ENCODE measurements around the gene ACAA1. TPM values are rescaled to one million over a fixed set of nuclear protein-coding genes. Genes with fewer than 3 reads are reported as not detected.

ACAA1 gene
- total and polyA plus RNA-seq, 2 of the 4 experiments (the other 2 are of a cell fraction), result 30.8 to 62.4 TPM

DNA sequence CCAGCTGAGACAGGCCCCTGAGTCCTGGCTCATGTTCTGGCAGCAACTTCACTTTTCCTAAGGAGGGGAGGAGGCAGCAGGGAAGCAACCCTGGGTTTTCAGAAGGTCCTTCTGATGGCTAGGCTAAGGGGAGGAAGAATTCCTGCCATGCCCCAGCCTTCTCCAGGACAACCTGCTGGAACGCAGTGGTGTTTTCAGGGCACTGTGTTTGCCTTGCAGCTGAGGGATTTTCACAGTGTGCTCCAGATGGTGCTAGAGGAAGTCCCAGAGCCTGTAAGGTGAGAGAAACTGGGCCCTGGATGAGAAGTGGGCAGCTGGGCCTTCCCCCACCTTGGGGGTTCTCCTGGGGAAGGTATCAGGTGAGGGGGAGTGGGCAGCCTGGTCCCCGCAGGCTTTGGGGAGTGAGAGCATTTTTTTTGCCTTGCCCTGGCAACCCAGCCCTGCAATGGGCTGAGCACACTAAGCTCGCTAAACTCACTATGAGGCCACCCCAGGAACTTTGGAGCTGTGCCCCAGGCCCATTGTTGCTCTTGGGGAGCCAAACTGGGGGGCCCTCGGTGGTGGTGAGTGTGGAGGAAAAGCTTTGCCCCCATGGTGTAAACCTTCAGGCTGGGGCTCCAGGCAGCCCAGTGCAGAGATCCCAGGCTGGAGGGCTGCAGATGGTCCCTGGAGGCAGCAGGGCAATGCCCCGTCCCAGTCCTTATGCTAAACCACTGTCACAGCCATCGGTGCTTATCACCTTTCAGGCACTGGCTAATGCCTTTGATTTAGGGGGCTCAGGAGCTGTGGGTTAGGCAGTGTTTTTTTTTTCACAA lies 41.1 kb downstream of the ACAA1 start:
- no TSS peak for BruUV-seq (replicated peaks)
- no peak overlapping the region for H3K27ac ChIP-seq (ENCODE audit: insufficient read depth, low read length)
- no peak overlapping the region for H2BK15ac ChIP-seq (ENCODE audit: low read depth, low read length)
- H3K4me1 ChIP-seq (ENCODE audit: control insufficient read depth, insufficient read depth, low read length), result no peaks in the 10 kb centered on the region
- DNase-seq (no peak), ATAC-seq (ENCODE audit: low read depth) (no peak)
- no peak overlapping the region for H3K23ac ChIP-seq (ENCODE audit: low read depth, low read length)
- H3K9ac ChIP-seq (ENCODE audit: low read depth, low read length), result no peak overlapping the region
- H2BK5ac ChIP-seq (ENCODE audit: low read depth, low read length, poor library complexity, severe bottlenecking), result no peak overlapping the region
- H3K4me3 ChIP-seq (ENCODE audit: insufficient read depth, low read depth, low read length), result no peak overlapping the region
- no peak overlapping the region for H3K4ac ChIP-seq (ENCODE audit: low read depth, low read length)
- H2BK20ac ChIP-seq (ENCODE audit: low read depth, low read length), result no peak overlapping the region
- TF ChIP-seq MAFK (IDR thresholded peaks at IDR 0.05; ENCODE audit: low read depth, low read length), result no peak
- TF ChIP-seq FOS (IDR thresholded peaks at IDR 0.05; ENCODE audit: low read depth, low read length), result no peak
- no peak for TF ChIP-seq NFE2L2 (IDR thresholded peaks at IDR 0.05; ENCODE audit: low read depth, low read length)
- TF ChIP-seq RCOR1 (IDR thresholded peaks at IDR 0.05; ENCODE audit: insufficient replicate concordance, low read length), result no peak
- no peak for TF ChIP-seq MXI1 (IDR thresholded peaks at IDR 0.05; ENCODE audit: borderline replicate concordance, low read depth, low read length)
- no peak for TF ChIP-seq CHD1 (IDR thresholded peaks at IDR 0.05; ENCODE audit: low read depth, low read length)
- no peak for TF ChIP-seq RFX5 (IDR thresholded peaks at IDR 0.05; ENCODE audit: low read depth, low read length)
- no peak for TF ChIP-seq POLR2A (IDR thresholded peaks at IDR 0.05; ENCODE audit: low read depth, low read length)
- TF ChIP-seq SMC3 (IDR thresholded peaks at IDR 0.05; ENCODE audit: low read depth, low read length), result no peak
- TF ChIP-seq CEBPB (IDR thresholded peaks at IDR 0.05; ENCODE audit: low read depth, low read length), result no peak
- TF ChIP-seq, protein P1, sequence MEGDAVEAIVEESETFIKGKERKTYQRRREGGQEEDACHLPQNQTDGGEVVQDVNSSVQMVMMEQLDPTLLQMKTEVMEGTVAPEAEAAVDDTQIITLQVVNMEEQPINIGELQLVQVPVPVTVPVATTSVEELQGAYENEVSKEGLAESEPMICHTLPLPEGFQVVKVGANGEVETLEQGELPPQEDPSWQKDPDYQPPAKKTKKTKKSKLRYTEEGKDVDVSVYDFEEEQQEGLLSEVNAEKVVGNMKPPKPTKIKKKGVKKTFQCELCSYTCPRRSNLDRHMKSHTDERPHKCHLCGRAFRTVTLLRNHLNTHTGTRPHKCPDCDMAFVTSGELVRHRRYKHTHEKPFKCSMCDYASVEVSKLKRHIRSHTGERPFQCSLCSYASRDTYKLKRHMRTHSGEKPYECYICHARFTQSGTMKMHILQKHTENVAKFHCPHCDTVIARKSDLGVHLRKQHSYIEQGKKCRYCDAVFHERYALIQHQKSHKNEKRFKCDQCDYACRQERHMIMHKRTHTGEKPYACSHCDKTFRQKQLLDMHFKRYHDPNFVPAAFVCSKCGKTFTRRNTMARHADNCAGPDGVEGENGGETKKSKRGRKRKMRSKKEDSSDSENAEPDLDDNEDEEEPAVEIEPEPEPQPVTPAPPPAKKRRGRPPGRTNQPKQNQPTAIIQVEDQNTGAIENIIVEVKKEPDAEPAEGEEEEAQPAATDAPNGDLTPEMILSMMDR (conservative IDR thresholded peaks at IDR 0.05; ENCODE audit: low read depth, low read length), result no peak
- TF ChIP-seq, protein P2, sequence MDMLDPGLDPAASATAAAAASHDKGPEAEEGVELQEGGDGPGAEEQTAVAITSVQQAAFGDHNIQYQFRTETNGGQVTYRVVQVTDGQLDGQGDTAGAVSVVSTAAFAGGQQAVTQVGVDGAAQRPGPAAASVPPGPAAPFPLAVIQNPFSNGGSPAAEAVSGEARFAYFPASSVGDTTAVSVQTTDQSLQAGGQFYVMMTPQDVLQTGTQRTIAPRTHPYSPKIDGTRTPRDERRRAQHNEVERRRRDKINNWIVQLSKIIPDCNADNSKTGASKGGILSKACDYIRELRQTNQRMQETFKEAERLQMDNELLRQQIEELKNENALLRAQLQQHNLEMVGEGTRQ (IDR thresholded peaks at IDR 0.05; ENCODE audit: low read depth, low read length), result no peak
- TF ChIP-seq, protein P3, sequence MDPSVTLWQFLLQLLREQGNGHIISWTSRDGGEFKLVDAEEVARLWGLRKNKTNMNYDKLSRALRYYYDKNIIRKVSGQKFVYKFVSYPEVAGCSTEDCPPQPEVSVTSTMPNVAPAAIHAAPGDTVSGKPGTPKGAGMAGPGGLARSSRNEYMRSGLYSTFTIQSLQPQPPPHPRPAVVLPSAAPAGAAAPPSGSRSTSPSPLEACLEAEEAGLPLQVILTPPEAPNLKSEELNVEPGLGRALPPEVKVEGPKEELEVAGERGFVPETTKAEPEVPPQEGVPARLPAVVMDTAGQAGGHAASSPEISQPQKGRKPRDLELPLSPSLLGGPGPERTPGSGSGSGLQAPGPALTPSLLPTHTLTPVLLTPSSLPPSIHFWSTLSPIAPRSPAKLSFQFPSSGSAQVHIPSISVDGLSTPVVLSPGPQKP (IDR thresholded peaks at IDR 0.05; ENCODE audit: borderline replicate concordance, low read depth, low read length), result no peak
- no peak for TF ChIP-seq RAD21 (IDR thresholded peaks at IDR 0.05; ENCODE audit: low read length)
- no peak for TF ChIP-seq MAZ (IDR thresholded peaks at IDR 0.05; ENCODE audit: borderline replicate concordance, low read depth, low read length)
- no peak for TF ChIP-seq BHLHE40 (IDR thresholded peaks at IDR 0.05; ENCODE audit: low read depth, low read length)
- intact Hi-C loops (cut with micrococcal nuclease), result no loop called here
- WGBS, 2 experiments (ENCODE audit: extremely low coverage in 2 of 2, insufficient read length in 1 of 2), result 47% methylated on average over 3 of the region's 6 CpGs; no CpG with 5 or more reads in 1 of the 2 experiments
- no peaks in the 10 kb centered on the region for H3K9me1 ChIP-seq (ENCODE audit: insufficient read depth, low read length)
- H3K14ac ChIP-seq (replicated peaks; ENCODE audit: low read depth, low read length), result no peak overlapping the region
- H2AK5ac ChIP-seq (ENCODE audit: low read depth, low read length), result no peak overlapping the region
- POLR2A ChIA-PET (ENCODE audit: unreplicated experiment), result no interaction called here
- no peak overlapping the region for H4K91ac ChIP-seq (ENCODE audit: insufficient read depth, low read depth, low read length)
- H3K4me2 ChIP-seq (ENCODE audit: low read depth, low read length), result no peak overlapping the region
- H3K36me3 ChIP-seq (ENCODE audit: control insufficient read depth, insufficient read depth, low read length), result no peaks in the 10 kb centered on the region
- H3K9me3 ChIP-seq (ENCODE audit: control insufficient read depth, insufficient read depth, low read length), result no peaks in the 10 kb centered on the region
- H3K56ac ChIP-seq (ENCODE audit: extremely low read depth, insufficient read depth, low read length), result no peak overlapping the region
- H2AK9ac ChIP-seq (replicated peaks; ENCODE audit: low read depth, low read length, poor library complexity), result no peak overlapping the region
- no peak overlapping the region for H2AFZ ChIP-seq (replicated peaks; ENCODE audit: low read length, poor library complexity)
- CTCF ChIA-PET, result no interaction called here
- H2BK120ac ChIP-seq (ENCODE audit: low read depth, low read length), result no peak overlapping the region
- H4K8ac ChIP-seq (ENCODE audit: low read depth in 2 of 2, low read length in 2 of 2), result no peak overlapping the region
- H4K20me1 ChIP-seq (ENCODE audit: insufficient read depth, low read length), result no peaks in the 10 kb centered on the region; the same call in 1 of the 2 replicates
- no peak overlapping the region for H4K5ac ChIP-seq (ENCODE audit: low read depth, low read length)
- H3K79me1 ChIP-seq (ENCODE audit: low read depth in 1 of 2, low read length in 2 of 2), result no peaks in the 10 kb centered on the region
- dilution Hi-C loops (cut with HindIII; ENCODE audit: low sequenced_read_pairs, unreplicated experiment), result no loop called here
- in situ Hi-C loops (cut with MboI; ENCODE audit: low sequenced_read_pairs), result no loop called here
- peaks cover 60% of the 10 kb centered on the region for H3K27me3 ChIP-seq (ENCODE audit: control insufficient read depth, insufficient read depth, low read length)
- no peak overlapping the region for H3K18ac ChIP-seq (ENCODE audit: low read depth, low read length)
